ENCODE measurements around the gene GLTP. TPM values are rescaled to one million over a fixed set of nuclear protein-coding genes. Genes with fewer than 3 reads are reported as not detected.

GLTP gene
- total RNA-seq, 1 experiment from 2014 or later: 25.8 TPM

GRCh38 chr12:109829667-109830066, 50.7 kb downstream of the GLTP start:
- Mint-ChIP-seq H3K27ac (no peak overlapping the region), H3K27me3 (ENCODE audit: low read depth) (peaks cover 8% of the 10 kb centered on the region), H3K4me1 (peaks cover 6% of the 10 kb centered on the region), H3K36me3 (no peaks in the 10 kb centered on the region), H3K9me3 (no peaks in the 10 kb centered on the region), H3K4me3 (no peak overlapping the region)
- ChIA-PET CTCF (interaction anchor here (0.5 to 2.6 kb wide), 4 partner anchors 14 to 65 kb away, joined by 4 to 19 read pairs (median 10); no protein-coding TSS in a partner anchor), POLR2A (no interaction called here)
- TF ChIP-seq GTF2I (CRISPR knock-in tag; conservative IDR thresholded peaks at IDR 0.05): no peak
- no peak for TF ChIP-seq ZNF281 (CRISPR knock-in tag; IDR thresholded peaks at IDR 0.05)
- no peak for TF ChIP-seq ETV6 (CRISPR knock-in tag; IDR thresholded peaks at IDR 0.05)
- TF ChIP-seq ARID4B (CRISPR knock-in tag; IDR thresholded peaks at IDR 0.05; ENCODE audit: borderline replicate concordance): no peak
- TF ChIP-seq ZBTB21 (CRISPR knock-in tag; IDR thresholded peaks at IDR 0.05; ENCODE audit: borderline replicate concordance): no peak
- no peak for TF ChIP-seq TEAD1 (CRISPR knock-in tag; IDR thresholded peaks at IDR 0.05)
- no peak for TF ChIP-seq SMAD4 (CRISPR knock-in tag; IDR thresholded peaks at IDR 0.05)
- TF ChIP-seq NR2C2 (CRISPR knock-in tag; IDR thresholded peaks at IDR 0.05): no peak
- no peak for TF ChIP-seq TCF7 (CRISPR knock-in tag; IDR thresholded peaks at IDR 0.05; ENCODE audit: low read depth)
- no peak for TF ChIP-seq ESRRA (CRISPR knock-in tag; IDR thresholded peaks at IDR 0.05; ENCODE audit: borderline replicate concordance)
- no peak for TF ChIP-seq ZNF138 (CRISPR knock-in tag; conservative IDR thresholded peaks at IDR 0.05)
- TF ChIP-seq PRDM15 (CRISPR knock-in tag; IDR thresholded peaks at IDR 0.05): no peak
- no peak for TF ChIP-seq FOXP1 (CRISPR knock-in tag; IDR thresholded peaks at IDR 0.05; ENCODE audit: borderline replicate concordance)
- TF ChIP-seq MXD4 (CRISPR knock-in tag; IDR thresholded peaks at IDR 0.05; ENCODE audit: borderline replicate concordance): no peak
- TF ChIP-seq ZNF263 (CRISPR knock-in tag; IDR thresholded peaks at IDR 0.05; ENCODE audit: low read depth): no peak
- no peak for TF ChIP-seq E2F4 (CRISPR knock-in tag; IDR thresholded peaks at IDR 0.05; ENCODE audit: borderline replicate concordance, low read depth)
- no peak for TF ChIP-seq RELA (CRISPR knock-in tag; IDR thresholded peaks at IDR 0.05; ENCODE audit: borderline replicate concordance)
- no peak for TF ChIP-seq NFYB (CRISPR knock-in tag; conservative IDR thresholded peaks at IDR 0.05; ENCODE audit: low read depth)
- no peak for TF ChIP-seq GABPB1 (CRISPR knock-in tag; IDR thresholded peaks at IDR 0.05)
- ATAC-seq (no peak), DNase-seq (ENCODE audit: low spot score) (no peak)

Measured in WTC11 (cell line).